OCI-M2 (cell line): Measurements from ENCODE around the gene TSPAN4.

ENCODE experiments used
- DNase-seq: peaks from one replicate; lab custom pipeline; 2025; ENCODE audit not compliant: unreplicated experiment; lab: John Stamatoyannopoulos, UW

The TSPAN4 gene

GRCh38 chr11:905952-906351, 63.3 kb downstream of the TSPAN4 start:
- DNase-seq: no peak

GRCh38 chr11:907668-908067, 65.0 kb downstream of the TSPAN4 start:
- DNase-seq: no peak

- no peak for DNase-seq
Measured at GRCh38 chr11:908273-908672, 65.6 kb downstream of the TSPAN4 start.

- DNase-seq: no peak
Measured at GRCh38 chr11:909406-909805, 66.8 kb downstream of the TSPAN4 start.

- DNase-seq: no peak
Measured at GRCh38 chr11:910044-910588, 67.5 kb downstream of the TSPAN4 start.

- DNase-seq: no peak
Measured at GRCh38 chr11:910589-911030, 68.0 kb downstream of the TSPAN4 start, which contains the start of gene CHID1. CHID1 (minus strand) TSS chr11:910810; CDS start chr11:904816, 5,994 bp downstream.

GRCh38 chr11:911031-911889, 68.6 kb downstream of the TSPAN4 start:
- DNase-seq: no peak

- DNase-seq: no peak
Measured at GRCh38 chr11:911890-912219, 69.2 kb downstream of the TSPAN4 start.

GRCh38 chr11:912266-912665, 69.6 kb downstream of the TSPAN4 start:
- DNase-seq: no peak

- DNase-seq: no peak
Measured at GRCh38 chr11:913043-913442, 70.4 kb downstream of the TSPAN4 start.

- DNase-seq: no peak
Measured at GRCh38 chr11:914204-914603, 71.6 kb downstream of the TSPAN4 start.

- DNase-seq: no peak
Measured at GRCh38 chr11:914747-915501, 72.3 kb downstream of the TSPAN4 start.
